ENCODE data around the gene USP32. TPM values are rescaled to one million over a fixed set of nuclear protein-coding genes. Genes with fewer than 3 reads are reported as not detected.
"Not testable (repeated sequence)": the region's sequence is repeated elsewhere in the genome, so short reads cannot be mapped to it uniquely, and the experiment has no call there.

The USP32 gene
- total RNA-seq, 2 donors from 2014 or later = 32.7 to 42.2 TPM

GRCh38 chr17:60393840-60394723, 2.1 kb upstream of the USP32 start:
- Mint-ChIP-seq H3K27me3 (no peaks in the 10 kb centered on the region), H3K4me3 (peak overlapping the region; percentile 84)

DNA sequence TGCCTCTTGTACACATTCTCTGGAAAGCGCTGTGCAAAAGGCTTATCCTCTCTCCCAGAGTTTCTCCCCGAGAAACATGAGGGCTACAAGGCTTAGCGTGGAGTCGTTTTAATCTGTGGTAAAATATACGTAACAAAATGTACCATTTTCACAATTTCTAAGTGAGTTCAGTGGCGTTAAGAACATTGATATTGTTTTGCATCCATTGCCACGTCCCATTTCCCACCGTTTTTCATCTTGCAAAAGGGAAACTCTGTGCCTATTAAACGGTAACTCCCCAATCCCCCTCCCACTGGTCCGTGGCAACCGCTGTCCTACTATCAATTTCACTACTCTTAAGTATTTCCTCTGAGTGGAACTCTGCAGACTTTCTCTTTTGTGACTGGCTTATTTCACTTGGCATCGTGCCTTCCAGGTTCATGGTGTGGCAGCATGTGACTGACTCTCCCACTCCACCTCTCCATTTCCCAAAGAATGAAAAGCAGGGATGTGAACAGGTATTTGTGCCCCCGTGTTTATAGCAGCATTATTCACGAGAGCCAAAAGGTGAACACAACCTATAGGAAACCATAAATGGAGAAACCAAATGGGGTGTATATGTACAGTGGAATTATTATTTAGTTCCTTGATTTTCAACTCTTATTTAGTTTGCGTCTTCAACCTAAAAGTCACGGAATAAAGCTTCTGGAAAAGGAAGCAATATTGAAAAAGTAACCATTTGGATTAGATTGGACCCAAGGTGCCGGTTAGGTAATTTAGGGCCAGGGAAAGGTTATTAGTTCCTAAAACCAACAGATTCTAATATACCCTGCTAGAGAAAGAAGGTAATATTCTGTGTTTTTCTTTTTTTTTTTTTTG, 1.1 kb upstream of the USP32 start:
- Mint-ChIP-seq H3K4me1 (peaks cover 18% of the 10 kb centered on the region), H3K36me3 (ENCODE audit: low read depth) (no peaks in the 10 kb centered on the region), H3K27ac (peak overlapping the region; percentile 96), H3K27me3 (no peaks in the 10 kb centered on the region), H3K4me3 (peak overlapping the region; percentile 84), H3K9me3 (no peaks in the 10 kb centered on the region)
- ATAC-seq (replicated peaks) = peak; percentile 30

More at GRCh38 chr17:60393840-60394723, 2.1 kb upstream of the USP32 start:
- no peaks in the 10 kb centered on the region for H3K36me3 Mint-ChIP-seq (ENCODE audit: low read depth)
- no peak overlapping the region for H3K27ac Mint-ChIP-seq
- no peak for ATAC-seq (replicated peaks)
- peaks cover 14% of the 10 kb centered on the region for H3K4me1 Mint-ChIP-seq
- no peaks in the 10 kb centered on the region for H3K9me3 Mint-ChIP-seq

DNA sequence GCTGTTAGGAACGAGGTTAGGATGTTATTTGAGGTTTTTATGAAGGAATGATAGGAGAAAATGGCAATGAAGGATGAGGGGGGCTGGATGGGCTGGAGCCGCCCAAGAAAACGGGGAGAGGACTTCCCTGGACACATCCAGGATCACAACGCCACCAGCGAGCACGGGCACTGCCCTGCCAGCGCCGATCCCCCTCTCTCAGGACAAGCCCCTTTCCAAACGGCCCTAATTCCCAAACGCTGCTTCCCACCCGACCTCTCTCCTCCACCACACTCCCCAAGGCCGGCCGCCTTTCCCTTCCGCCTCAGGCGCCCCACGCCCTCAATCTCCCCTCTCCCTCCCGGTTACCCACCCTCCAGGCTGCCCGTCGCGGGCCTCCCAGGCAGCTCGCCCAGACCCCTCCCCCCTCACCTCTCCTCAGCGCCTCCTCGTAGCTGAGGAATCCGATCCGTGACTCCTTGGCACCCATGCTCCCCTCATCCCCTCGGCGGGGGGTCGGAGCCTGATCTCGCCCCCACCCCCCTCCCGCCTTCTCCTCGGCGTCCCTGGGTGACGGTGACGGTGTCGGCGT, 377 bp downstream of the USP32 start:
- Mint-ChIP-seq H3K36me3 (ENCODE audit: low read depth) (no peaks in the 10 kb centered on the region), H3K9me3 (no peaks in the 10 kb centered on the region), H3K4me3 (peak overlapping the region; percentile 84), H3K27me3 (no peaks in the 10 kb centered on the region), H3K27ac (peak overlapping the region; percentile 96), H3K4me1 (peaks cover 24% of the 10 kb centered on the region)
- peak; percentile 47 for ATAC-seq (replicated peaks)

DNA sequence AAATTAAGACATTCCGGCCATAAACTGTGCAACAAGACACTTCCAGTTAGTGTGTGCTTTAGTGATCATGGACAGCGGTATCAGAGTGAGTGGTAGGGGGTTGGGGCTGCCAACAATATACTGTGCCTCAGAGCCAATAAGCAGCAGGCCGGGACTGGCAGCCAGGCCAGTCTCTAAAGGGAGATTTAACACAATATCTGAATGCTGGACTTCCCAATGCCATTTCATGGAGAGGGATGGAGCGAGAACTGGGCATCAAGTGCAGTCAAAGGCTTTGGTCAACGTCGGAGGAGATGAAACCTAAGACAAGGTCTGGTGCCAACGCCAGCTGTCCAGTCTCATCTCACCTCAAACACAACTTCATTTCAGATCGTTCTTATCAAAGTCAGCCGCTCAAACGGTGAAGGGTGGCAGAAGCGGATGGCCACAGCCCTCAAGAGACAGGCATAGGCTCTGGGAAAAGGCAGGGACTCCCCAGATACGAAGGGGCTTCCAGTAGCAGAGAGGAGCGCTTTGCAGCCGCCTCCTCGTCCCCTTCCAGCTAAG, 935 bp downstream of the USP32 start:
- Mint-ChIP-seq H3K4me1 (peaks cover 27% of the 10 kb centered on the region), H3K27ac (peak overlapping the region; percentile 96), H3K27me3 (no peaks in the 10 kb centered on the region), H3K4me3 (peak overlapping the region; percentile 84), H3K9me3 (no peaks in the 10 kb centered on the region), H3K36me3 (ENCODE audit: low read depth) (no peaks in the 10 kb centered on the region)
- no peak for ATAC-seq (replicated peaks)

DNA sequence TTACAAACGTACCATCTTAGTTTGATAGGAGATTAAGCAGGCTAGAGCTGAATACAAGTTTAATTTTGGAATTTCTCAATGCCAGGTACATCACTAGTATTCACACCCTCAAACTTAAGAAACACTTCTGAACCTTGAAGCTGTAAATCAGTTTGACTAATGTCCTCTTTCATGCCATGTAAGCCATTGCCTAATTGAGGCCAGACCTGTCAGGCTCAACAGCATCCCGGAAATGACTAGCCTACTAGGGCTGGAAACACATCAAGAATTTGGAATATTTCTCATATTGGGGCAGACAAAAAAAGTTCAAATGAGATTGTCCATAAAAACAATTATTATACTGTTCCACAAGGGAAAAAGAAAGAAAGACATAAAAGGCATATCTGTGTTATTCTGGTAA, 1.7 kb downstream of the USP32 start:
- ATAC-seq (replicated peaks) = no peak
- H3K27ac Mint-ChIP-seq = no peak overlapping the region
- peak overlapping the region; percentile 84 for H3K4me3 Mint-ChIP-seq
- H3K9me3 Mint-ChIP-seq = no peaks in the 10 kb centered on the region
- H3K4me1 Mint-ChIP-seq = peaks cover 27% of the 10 kb centered on the region
- H3K36me3 Mint-ChIP-seq (ENCODE audit: low read depth) = no peaks in the 10 kb centered on the region
- no peaks in the 10 kb centered on the region for H3K27me3 Mint-ChIP-seq

DNA sequence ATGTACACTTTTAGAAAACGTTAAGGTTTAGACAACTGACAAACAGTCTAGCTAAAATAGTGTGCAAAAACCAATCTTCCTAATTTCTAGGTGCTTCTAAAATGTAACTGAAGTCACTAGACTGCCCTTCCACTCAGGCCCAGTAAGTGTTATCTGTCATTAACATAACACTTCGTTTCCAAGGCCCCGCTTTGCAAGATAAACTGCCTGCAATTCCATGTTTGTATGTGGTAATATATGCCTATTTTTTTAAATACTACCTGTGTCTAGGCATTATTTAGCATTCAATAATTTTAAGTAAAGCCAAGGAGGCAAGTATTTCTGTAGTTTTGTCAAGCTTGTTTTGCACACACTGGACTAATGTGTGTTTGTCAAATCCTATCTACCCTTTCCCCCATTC, 3.2 kb downstream of the USP32 start:
- H3K27me3 Mint-ChIP-seq = no peaks in the 10 kb centered on the region
- H3K36me3 Mint-ChIP-seq (ENCODE audit: low read depth) = no peaks in the 10 kb centered on the region
- no peak overlapping the region for H3K4me3 Mint-ChIP-seq
- no peak overlapping the region for H3K27ac Mint-ChIP-seq
- ATAC-seq (replicated peaks) = no peak
- H3K9me3 Mint-ChIP-seq = no peaks in the 10 kb centered on the region
- H3K4me1 Mint-ChIP-seq = peaks cover 30% of the 10 kb centered on the region

- H3K27ac Mint-ChIP-seq = no peak overlapping the region
- no peaks in the 10 kb centered on the region for H3K36me3 Mint-ChIP-seq (ENCODE audit: low read depth)
- peaks cover 35% of the 10 kb centered on the region for H3K4me1 Mint-ChIP-seq
- no peaks in the 10 kb centered on the region for H3K9me3 Mint-ChIP-seq
- no peak overlapping the region for H3K4me3 Mint-ChIP-seq
- H3K27me3 Mint-ChIP-seq = no peaks in the 10 kb centered on the region
- no peak for ATAC-seq (replicated peaks)
Measured at GRCh38 chr17:60387666-60388065, 4.3 kb downstream of the USP32 start.

DNA sequence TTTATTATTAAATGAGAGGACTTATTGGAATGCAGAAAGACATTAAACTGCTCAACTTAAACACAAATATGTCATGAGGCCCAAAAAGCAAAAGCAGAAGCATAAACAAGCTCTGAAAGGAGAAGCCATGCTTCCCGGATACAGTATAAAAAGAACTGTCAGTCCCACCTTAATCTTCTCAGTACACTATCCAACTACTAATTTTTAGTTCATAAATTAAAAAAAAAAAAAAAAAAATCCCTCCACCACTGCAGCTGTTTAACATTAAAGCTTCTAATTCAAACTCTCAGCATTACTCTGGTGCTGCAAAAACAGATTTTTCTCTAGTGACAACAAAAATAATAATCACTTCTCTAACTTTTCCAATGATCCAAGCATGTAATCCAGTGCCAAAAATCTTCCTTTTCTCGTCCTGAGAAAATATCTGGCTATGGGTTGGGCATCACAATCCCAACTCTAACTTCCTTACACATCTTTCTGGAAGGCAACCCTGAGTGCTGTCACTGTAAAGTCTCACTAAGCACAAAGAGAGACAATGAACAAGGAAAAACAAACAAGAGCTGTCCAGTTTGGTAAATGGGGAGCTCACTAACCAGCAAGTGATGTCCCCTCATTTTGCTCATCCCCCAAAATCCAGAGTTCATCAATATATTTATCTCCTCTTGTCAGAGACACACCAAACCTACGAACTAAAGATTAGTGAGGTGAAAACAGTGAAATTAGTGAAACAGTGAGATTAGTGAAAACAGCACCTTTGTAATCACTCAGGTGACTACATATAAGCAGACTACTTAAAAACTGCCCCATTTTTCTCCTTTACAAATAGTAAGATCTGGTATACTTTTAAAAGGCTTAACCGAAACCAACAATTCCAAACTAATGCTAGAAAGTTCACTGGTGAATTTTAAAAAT, 5.5 kb downstream of the USP32 start:
- peaks cover 7% of the 10 kb centered on the region for H3K36me3 Mint-ChIP-seq (ENCODE audit: low read depth)
- no peaks in the 10 kb centered on the region for H3K9me3 Mint-ChIP-seq
- H3K4me1 Mint-ChIP-seq = peaks cover 35% of the 10 kb centered on the region
- no peak overlapping the region for H3K27ac Mint-ChIP-seq
- no peaks in the 10 kb centered on the region for H3K27me3 Mint-ChIP-seq
- H3K4me3 Mint-ChIP-seq = no peak overlapping the region
- ATAC-seq (replicated peaks) = no peak

DNA sequence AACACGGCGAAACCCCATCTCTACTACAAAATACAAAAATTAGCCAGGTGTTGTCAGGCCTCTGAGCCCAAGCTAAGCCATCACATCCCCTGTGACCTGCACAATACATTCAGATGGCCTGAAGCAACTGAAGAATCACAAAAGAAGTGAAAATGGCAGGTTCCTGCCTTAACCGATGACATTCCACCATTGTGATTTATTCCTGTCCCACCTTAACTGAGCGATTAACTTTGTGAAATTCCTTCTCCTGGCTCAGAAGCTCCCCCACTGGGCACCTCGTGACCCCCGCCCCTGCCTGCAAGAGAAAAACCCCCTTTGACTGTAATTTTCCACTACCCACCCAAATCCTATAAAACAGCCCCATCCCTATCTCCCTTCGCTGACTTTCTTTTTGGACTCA, 7.0 kb downstream of the USP32 start:
- not testable (repeated sequence) for H3K4me3 Mint-ChIP-seq; H3K27ac Mint-ChIP-seq; H3K36me3 Mint-ChIP-seq (ENCODE audit: low read depth); H3K9me3 Mint-ChIP-seq; H3K27me3 Mint-ChIP-seq; ATAC-seq (replicated peaks)
- H3K4me1 Mint-ChIP-seq = peaks cover 26% of the 10 kb centered on the region

GRCh38 chr17:60383379-60383778, 8.6 kb downstream of the USP32 start:
- Mint-ChIP-seq H3K36me3 (ENCODE audit: low read depth) (peaks cover 7% of the 10 kb centered on the region), H3K27ac (no peak overlapping the region), H3K27me3 (no peaks in the 10 kb centered on the region), H3K4me3 (no peak overlapping the region), H3K4me1 (peaks cover 19% of the 10 kb centered on the region), H3K9me3 (no peaks in the 10 kb centered on the region)
- ATAC-seq (replicated peaks) = no peak

GRCh38 chr17:60381958-60382357, 10.0 kb downstream of the USP32 start:
- no peak overlapping the region for H3K4me3 Mint-ChIP-seq
- peaks cover 21% of the 10 kb centered on the region for H3K36me3 Mint-ChIP-seq (ENCODE audit: low read depth)
- no peak for ATAC-seq (replicated peaks)
- H3K4me1 Mint-ChIP-seq = peaks cover 14% of the 10 kb centered on the region
- no peaks in the 10 kb centered on the region for H3K27me3 Mint-ChIP-seq
- H3K27ac Mint-ChIP-seq = no peak overlapping the region
- H3K9me3 Mint-ChIP-seq = no peaks in the 10 kb centered on the region

DNA sequence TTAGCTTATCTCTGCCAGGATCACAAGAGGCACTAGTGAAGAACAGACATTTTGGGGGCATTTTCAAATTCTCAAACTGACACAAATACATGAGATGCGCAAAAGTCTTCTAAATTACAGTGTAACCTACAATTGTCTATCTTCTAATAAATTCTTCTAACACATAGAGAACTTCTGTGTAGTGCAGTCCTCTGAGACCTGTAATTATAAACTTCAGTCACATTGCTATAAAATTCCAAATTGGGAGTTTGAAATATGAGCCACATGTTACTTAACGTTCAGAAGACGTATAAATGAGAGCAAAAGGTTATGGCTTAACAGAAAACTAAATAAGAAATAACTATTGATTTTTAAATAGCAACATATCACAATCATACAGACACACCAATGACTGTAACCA, 12.5 kb downstream of the USP32 start:
- not testable (repeated sequence) for ATAC-seq (replicated peaks); H3K4me1 Mint-ChIP-seq; H3K4me3 Mint-ChIP-seq; H3K9me3 Mint-ChIP-seq; H3K27ac Mint-ChIP-seq; H3K27me3 Mint-ChIP-seq
- H3K36me3 Mint-ChIP-seq (ENCODE audit: low read depth) = peaks cover 31% of the 10 kb centered on the region

GRCh38 chr17:60378187-60378586, 13.7 kb downstream of the USP32 start:
- H3K36me3 Mint-ChIP-seq (ENCODE audit: low read depth) = peaks cover 31% of the 10 kb centered on the region
- not testable (repeated sequence) for H3K27me3 Mint-ChIP-seq; ATAC-seq (replicated peaks); H3K4me3 Mint-ChIP-seq; H3K9me3 Mint-ChIP-seq; H3K27ac Mint-ChIP-seq; H3K4me1 Mint-ChIP-seq
